Measurements from ENCODE around the gene OXER1.

OXER1 gene

GRCh38 chr2:42713920-42714319 lies 50.0 kb downstream of the OXER1 start:
- no peak overlapping the region for H3K4me3 ChIP-seq (replicated peaks; ENCODE audit: low read depth, low read length)
- no peaks in the 10 kb centered on the region for H3K36me3 ChIP-seq (ENCODE audit: control insufficient read depth, insufficient read depth, low read length)

GRCh38 chr2:42712934-42713333 lies 51.0 kb downstream of the OXER1 start:
- no peak for DNase-seq (ENCODE audit: extremely low read depth, insufficient read length)
- TF ChIP-seq CTCF (IDR thresholded peaks at IDR 0.05; ENCODE audit: insufficient read depth, low read length, poor library complexity, severe bottlenecking): no peak
- Histone ChIP-seq H3K4me3 (replicated peaks; ENCODE audit: low read depth, low read length) (no peak overlapping the region), H3K36me3 (ENCODE audit: control insufficient read depth, insufficient read depth, low read length) (no peaks in the 10 kb centered on the region), H3K27me3 (replicated peaks; ENCODE audit: control insufficient read depth, insufficient read depth, low read length) (no peaks in the 10 kb centered on the region)

More at GRCh38 chr2:42713920-42714319, 50.0 kb downstream of the OXER1 start:
- H3K27me3 ChIP-seq (replicated peaks; ENCODE audit: control insufficient read depth, insufficient read depth, low read length): no peaks in the 10 kb centered on the region
- no peak for DNase-seq (ENCODE audit: extremely low read depth, insufficient read length)
- no peak for TF ChIP-seq CTCF (IDR thresholded peaks at IDR 0.05; ENCODE audit: insufficient read depth, low read length, poor library complexity, severe bottlenecking)
